ENCODE results near the gene CTBP2.
A peak's percentile ranks its signal among the peaks of the same experiment; 100 is the strongest.

GRCh38 chr10:125084191-125084613 is 76.2 kb downstream of the CTBP2 start:
- peak in 4 of 12 donors; percentile 13 to 26 (median 21) for TF ChIP-seq CTCF (IDR thresholded peaks at IDR 0.05)
- no peak for TF ChIP-seq POLR2A (IDR thresholded peaks at IDR 0.05)
